ENCODE results near the gene ABI3.

Gene ABI3

DNA sequence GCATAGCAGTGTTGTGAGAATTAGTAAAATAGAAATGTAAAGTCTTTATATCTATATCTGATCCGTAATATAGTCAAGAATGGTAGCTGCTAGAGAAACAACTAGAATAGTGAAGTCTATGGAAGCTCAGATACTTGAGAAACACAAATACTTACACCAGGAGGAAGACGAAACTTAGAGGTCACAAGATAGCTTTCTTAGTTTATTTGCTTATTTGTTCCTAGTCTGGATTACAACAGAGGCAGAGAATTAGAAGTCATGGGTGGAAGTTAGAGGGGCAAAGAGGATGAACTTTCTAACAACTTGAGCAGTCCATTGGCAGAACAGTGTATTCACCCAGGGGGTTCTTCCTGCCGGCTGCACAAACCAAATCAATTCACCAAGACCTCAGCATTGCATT, 14.0 kb upstream of the ABI3 start:
- Histone ChIP-seq H3K27me3 (replicated peaks in 2 of 5; ENCODE audit: control insufficient read depth in 4 of 5, insufficient read depth in 5 of 5, low read length in 4 of 5) (no peaks in the 10 kb centered on the region), H3K4me1 (ENCODE audit: control extremely low read depth in 1 of 4, control insufficient read depth in 4 of 4, insufficient read depth in 4 of 4, low read length in 3 of 4) (peaks cover 0 to 23% (median 18%) of the 10 kb centered on the region in 4 experiments), H3K4me3 (ENCODE audit: control insufficient read depth in 1 of 7, extremely low read depth in 1 of 7, insufficient read depth in 4 of 7, low read depth in 2 of 7, low read length in 6 of 7) (no peak overlapping the region), H3K36me3 (ENCODE audit: control insufficient read depth in 4 of 4, insufficient read depth in 4 of 4, low read length in 3 of 4) (no peaks in the 10 kb centered on the region), H3K9me3 (ENCODE audit: control extremely low read depth in 1 of 5, control insufficient read depth in 4 of 5, insufficient read depth in 2 of 5, low read depth in 1 of 5, low read length in 4 of 5) (no peaks in the 10 kb centered on the region), H3K27ac (ENCODE audit: insufficient read depth in 1 of 2, low read depth in 1 of 2, low read length in 2 of 2, poor library complexity in 1 of 2, severe bottlenecking in 2 of 2) (no peak overlapping the region)
- no peak for DNase-seq
- ChIA-PET CTCF (interaction anchor here (1.1 to 2.6 kb wide), 2 partner anchors 13 to 94 kb away, joined by 3 to 7 read pairs; no protein-coding TSS in a partner anchor), POLR2A (no interaction called here)
- 100% methylated on average over 1 of the region's 3 CpGs for WGBS (ENCODE audit: insufficient coverage)

- CTCF ChIA-PET = interaction anchor here (1.0 to 2.8 kb wide), 2 partner anchors 25 to 28 kb away, joined by 3 to 12 read pairs; no protein-coding TSS in a partner anchor
- POLR2A ChIA-PET = no interaction called here
- H3K9me3 ChIP-seq (ENCODE audit: control extremely low read depth in 1 of 5, control insufficient read depth in 4 of 5, insufficient read depth in 2 of 5, low read depth in 1 of 5, low read length in 4 of 5) = no peaks in the 10 kb centered on the region
- no peaks in the 10 kb centered on the region for H3K27me3 ChIP-seq (replicated peaks in 2 of 5; ENCODE audit: control insufficient read depth in 4 of 5, insufficient read depth in 5 of 5, low read length in 4 of 5)
- 87% methylated on average over 3 of the region's 5 CpGs for WGBS (ENCODE audit: insufficient coverage)
- no peaks in the 10 kb centered on the region for H3K36me3 ChIP-seq (ENCODE audit: control insufficient read depth in 4 of 4, insufficient read depth in 4 of 4, low read length in 3 of 4)
- peaks cover 0 to 18% (median 12%) of the 10 kb centered on the region in 4 experiments for H3K4me1 ChIP-seq (ENCODE audit: control extremely low read depth in 1 of 4, control insufficient read depth in 4 of 4, insufficient read depth in 4 of 4, low read length in 3 of 4)
- H3K27ac ChIP-seq (ENCODE audit: insufficient read depth in 1 of 2, low read depth in 1 of 2, low read length in 2 of 2, poor library complexity in 1 of 2, severe bottlenecking in 2 of 2) = no peak overlapping the region
- H3K4me3 ChIP-seq (ENCODE audit: control insufficient read depth in 1 of 7, extremely low read depth in 1 of 7, insufficient read depth in 4 of 7, low read depth in 2 of 7, low read length in 6 of 7) = no peak overlapping the region
- DNase-seq = no peak
Observed at GRCh38 chr17:49197346-49197998, 13.0 kb upstream of the ABI3 start.

DNA sequence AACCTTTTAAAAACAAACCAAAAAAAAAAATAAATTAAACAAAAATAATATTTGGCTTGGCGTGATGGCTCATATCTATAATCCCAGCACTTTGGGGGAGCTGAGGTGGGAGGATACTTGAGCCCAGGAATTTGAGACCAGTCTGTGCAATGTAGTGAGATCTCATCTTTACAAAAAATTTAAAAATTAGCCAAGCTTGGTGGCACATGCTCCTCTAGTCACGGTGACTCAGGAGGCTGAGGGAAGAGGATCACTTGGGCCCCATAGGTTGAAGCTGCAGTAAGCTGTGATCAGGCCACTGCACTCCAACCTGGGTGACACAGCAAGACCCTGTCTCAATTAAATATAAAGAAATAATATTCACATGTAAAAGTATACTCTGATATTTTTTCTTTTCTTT, 12.3 kb upstream of the ABI3 start:
- WGBS (ENCODE audit: insufficient coverage) = no CpG with 5 or more reads among the region's 2 CpGs
- ChIA-PET CTCF (interaction anchor here (1.0 to 2.8 kb wide), 3 partner anchors 24 to 29 kb away, joined by 3 to 12 read pairs (median 9); no protein-coding TSS in a partner anchor), POLR2A (interaction anchor here (0.7 kb wide), 1 partner anchor 38 kb away, joined by 6 read pairs; no protein-coding TSS in a partner anchor)

DNA sequence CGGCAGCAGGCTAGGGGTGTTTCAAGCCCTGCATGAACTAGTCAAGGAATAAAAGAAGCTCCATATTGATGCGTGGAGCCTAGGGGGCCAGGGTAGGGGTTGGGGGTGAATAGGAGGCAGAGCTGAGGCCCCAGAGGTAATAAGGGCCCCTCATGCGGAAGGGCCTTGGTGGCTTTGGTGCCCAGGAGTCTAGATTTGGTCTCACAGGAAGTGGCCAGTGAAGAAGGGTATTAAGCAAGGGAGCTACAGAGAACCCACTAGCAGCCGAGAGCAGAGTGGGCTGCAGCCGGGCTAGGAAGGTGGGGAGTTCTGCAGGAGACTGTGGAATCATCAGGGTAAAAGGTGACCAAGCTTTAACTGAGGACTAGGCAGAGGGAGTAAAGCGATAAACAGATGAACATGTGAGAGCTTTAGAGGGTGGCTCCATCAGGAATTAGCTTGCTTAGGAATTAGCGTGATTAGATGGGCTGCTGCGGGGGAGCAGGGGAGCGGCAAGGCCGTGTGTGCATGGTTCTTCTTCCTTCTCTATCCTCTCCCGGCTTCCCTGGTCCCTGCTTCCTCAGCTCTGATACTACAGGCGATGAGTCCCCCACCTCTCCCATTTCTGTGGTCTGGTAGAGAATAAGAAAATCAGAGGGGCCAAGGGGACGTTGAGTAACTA, 10.0 kb upstream of the ABI3 start:
- DNase-seq = no peak
- no peaks in the 10 kb centered on the region for H3K27me3 ChIP-seq (replicated peaks in 2 of 5; ENCODE audit: control insufficient read depth in 4 of 5, insufficient read depth in 5 of 5, low read length in 4 of 5)
- H3K9me3 ChIP-seq (ENCODE audit: control extremely low read depth in 1 of 5, control insufficient read depth in 4 of 5, insufficient read depth in 2 of 5, low read depth in 1 of 5, low read length in 4 of 5) = no peaks in the 10 kb centered on the region
- H3K36me3 ChIP-seq (ENCODE audit: control insufficient read depth in 4 of 4, insufficient read depth in 4 of 4, low read length in 3 of 4) = no peaks in the 10 kb centered on the region
- H3K27ac ChIP-seq (ENCODE audit: insufficient read depth in 1 of 2, low read depth in 1 of 2, low read length in 2 of 2, poor library complexity in 1 of 2, severe bottlenecking in 2 of 2) = no peak overlapping the region
- peaks cover 0 to 2% (median 0%) of the 10 kb centered on the region in 4 experiments for H3K4me1 ChIP-seq (ENCODE audit: control extremely low read depth in 1 of 4, control insufficient read depth in 4 of 4, insufficient read depth in 4 of 4, low read length in 3 of 4)
- H3K4me3 ChIP-seq (ENCODE audit: control insufficient read depth in 1 of 7, extremely low read depth in 1 of 7, insufficient read depth in 4 of 7, low read depth in 2 of 7, low read length in 6 of 7) = no peak overlapping the region
- ChIA-PET POLR2A (no interaction called here), CTCF (interaction anchor here (0.6 to 2.8 kb wide), 5 partner anchors 9 to 208 kb away, joined by 3 to 12 read pairs (median 3); no protein-coding TSS in a partner anchor)
- WGBS (ENCODE audit: insufficient coverage) = 100% methylated on average over 8 of the region's 13 CpGs

More for the DNA sequence above, 12.3 kb upstream of the ABI3 start:
- peaks cover 0 to 15% (median 10%) of the 10 kb centered on the region in 4 experiments for H3K4me1 ChIP-seq (ENCODE audit: control extremely low read depth in 1 of 4, control insufficient read depth in 4 of 4, insufficient read depth in 4 of 4, low read length in 3 of 4)
- no peaks in the 10 kb centered on the region for H3K36me3 ChIP-seq (ENCODE audit: control insufficient read depth in 4 of 4, insufficient read depth in 4 of 4, low read length in 3 of 4)
- no peak overlapping the region for H3K4me3 ChIP-seq (ENCODE audit: control insufficient read depth in 1 of 7, extremely low read depth in 1 of 7, insufficient read depth in 4 of 7, low read depth in 2 of 7, low read length in 6 of 7)
- no peak overlapping the region for H3K27ac ChIP-seq (ENCODE audit: insufficient read depth in 1 of 2, low read depth in 1 of 2, low read length in 2 of 2, poor library complexity in 1 of 2, severe bottlenecking in 2 of 2)
- H3K9me3 ChIP-seq (ENCODE audit: control extremely low read depth in 1 of 5, control insufficient read depth in 4 of 5, insufficient read depth in 2 of 5, low read depth in 1 of 5, low read length in 4 of 5) = no peaks in the 10 kb centered on the region
- no peak for DNase-seq
- no peaks in the 10 kb centered on the region for H3K27me3 ChIP-seq (replicated peaks in 2 of 5; ENCODE audit: control insufficient read depth in 4 of 5, insufficient read depth in 5 of 5, low read length in 4 of 5)

DNA sequence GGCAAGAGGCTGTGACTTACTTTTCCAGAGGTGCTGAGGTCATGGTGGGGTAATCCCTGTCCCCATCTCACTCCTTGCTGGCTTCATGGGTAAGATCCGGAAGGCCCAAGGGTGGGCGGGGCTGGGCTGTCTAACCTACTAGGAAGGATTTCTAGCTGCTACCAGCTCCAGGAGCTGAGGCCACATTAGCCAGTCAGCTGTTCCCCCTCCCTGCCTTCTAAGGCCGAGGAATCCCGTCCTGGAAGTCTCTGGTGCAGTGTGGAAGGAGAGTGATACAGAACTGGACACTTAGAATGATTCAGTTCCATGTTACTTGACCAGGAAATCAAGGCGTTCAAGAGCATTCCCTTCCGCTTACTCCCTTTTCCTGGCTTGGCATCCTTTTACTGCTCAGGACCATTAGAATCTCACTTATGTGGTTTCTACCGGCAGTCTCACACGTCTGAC, 9.0 kb upstream of the ABI3 start:
- WGBS (ENCODE audit: insufficient coverage) = 96% methylated on average over 7 of the region's 8 CpGs
- Histone ChIP-seq H3K9me3 (ENCODE audit: control extremely low read depth in 1 of 5, control insufficient read depth in 4 of 5, insufficient read depth in 2 of 5, low read depth in 1 of 5, low read length in 4 of 5) (no peaks in the 10 kb centered on the region), H3K4me3 (ENCODE audit: control insufficient read depth in 1 of 7, extremely low read depth in 1 of 7, insufficient read depth in 4 of 7, low read depth in 2 of 7, low read length in 6 of 7) (no peak overlapping the region), H3K4me1 (ENCODE audit: control extremely low read depth in 1 of 4, control insufficient read depth in 4 of 4, insufficient read depth in 4 of 4, low read length in 3 of 4) (peaks cover 0 to 2% (median 0%) of the 10 kb centered on the region in 4 experiments), H3K27me3 (replicated peaks in 2 of 5; ENCODE audit: control insufficient read depth in 4 of 5, insufficient read depth in 5 of 5, low read length in 4 of 5) (no peaks in the 10 kb centered on the region), H3K27ac (ENCODE audit: insufficient read depth in 1 of 2, low read depth in 1 of 2, low read length in 2 of 2, poor library complexity in 1 of 2, severe bottlenecking in 2 of 2) (no peak overlapping the region), H3K36me3 (ENCODE audit: control insufficient read depth in 4 of 4, insufficient read depth in 4 of 4, low read length in 3 of 4) (no peaks in the 10 kb centered on the region)
- DNase-seq = no peak
- POLR2A ChIA-PET = no interaction called here
- CTCF ChIA-PET = interaction anchor here (1.5 to 1.7 kb wide), 2 partner anchors 11 to 207 kb away, joined by 3 to 5 read pairs; no protein-coding TSS in a partner anchor

DNA sequence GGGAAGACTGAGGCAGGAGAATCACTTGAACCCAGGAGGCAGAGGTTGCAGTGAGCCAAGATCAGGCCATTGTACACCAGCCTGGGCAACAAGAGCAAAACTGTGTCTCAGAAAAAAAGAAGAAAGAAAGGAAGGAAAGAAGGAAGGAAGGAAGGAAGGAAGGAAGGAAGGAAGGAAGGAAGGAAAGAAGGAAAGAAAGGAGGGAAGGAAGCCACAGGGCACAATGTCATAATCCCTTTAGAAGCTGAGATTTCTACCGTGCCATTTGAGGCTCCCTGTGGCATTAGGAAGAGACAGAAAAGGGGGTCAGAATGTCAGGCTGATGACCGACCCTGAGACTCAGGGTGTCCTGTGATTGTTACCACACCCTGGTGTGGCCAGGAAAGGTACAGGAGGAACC, 6.7 kb upstream of the ABI3 start:
- Histone ChIP-seq H3K36me3 (ENCODE audit: control insufficient read depth in 4 of 4, insufficient read depth in 4 of 4, low read length in 3 of 4) (no peaks in the 10 kb centered on the region), H3K9me3 (ENCODE audit: control extremely low read depth in 1 of 5, control insufficient read depth in 4 of 5, insufficient read depth in 2 of 5, low read depth in 1 of 5, low read length in 4 of 5) (no peaks in the 10 kb centered on the region), H3K27ac (ENCODE audit: insufficient read depth in 1 of 2, low read depth in 1 of 2, low read length in 2 of 2, poor library complexity in 1 of 2, severe bottlenecking in 2 of 2) (no peak overlapping the region), H3K4me3 (ENCODE audit: control insufficient read depth in 1 of 7, extremely low read depth in 1 of 7, insufficient read depth in 4 of 7, low read depth in 2 of 7, low read length in 6 of 7) (no peak overlapping the region), H3K27me3 (replicated peaks in 2 of 5; ENCODE audit: control insufficient read depth in 4 of 5, insufficient read depth in 5 of 5, low read length in 4 of 5) (no peaks in the 10 kb centered on the region), H3K4me1 (ENCODE audit: control extremely low read depth in 1 of 4, control insufficient read depth in 4 of 4, insufficient read depth in 4 of 4, low read length in 3 of 4) (peaks cover 0 to 7% (median 0%) of the 10 kb centered on the region in 4 experiments)
- no peak for DNase-seq
- 89% methylated on average over 1 of the region's 2 CpGs for WGBS (ENCODE audit: insufficient coverage)
- POLR2A ChIA-PET = no interaction called here
- CTCF ChIA-PET = no interaction called here

GRCh38 chr17:49204516-49204915, 6.0 kb upstream of the ABI3 start:
- WGBS (ENCODE audit: insufficient coverage) = 100% methylated on average over 2 of the region's 2 CpGs
- Histone ChIP-seq H3K9me3 (ENCODE audit: control extremely low read depth in 1 of 5, control insufficient read depth in 4 of 5, insufficient read depth in 2 of 5, low read depth in 1 of 5, low read length in 4 of 5) (no peaks in the 10 kb centered on the region), H3K4me3 (ENCODE audit: control insufficient read depth in 1 of 7, extremely low read depth in 1 of 7, insufficient read depth in 4 of 7, low read depth in 2 of 7, low read length in 6 of 7) (no peak overlapping the region), H3K36me3 (ENCODE audit: control insufficient read depth in 4 of 4, insufficient read depth in 4 of 4, low read length in 3 of 4) (no peaks in the 10 kb centered on the region), H3K27ac (ENCODE audit: insufficient read depth in 1 of 2, low read depth in 1 of 2, low read length in 2 of 2, poor library complexity in 1 of 2, severe bottlenecking in 2 of 2) (no peak overlapping the region), H3K27me3 (replicated peaks in 2 of 5; ENCODE audit: control insufficient read depth in 4 of 5, insufficient read depth in 5 of 5, low read length in 4 of 5) (no peaks in the 10 kb centered on the region), H3K4me1 (ENCODE audit: control extremely low read depth in 1 of 4, control insufficient read depth in 4 of 4, insufficient read depth in 4 of 4, low read length in 3 of 4) (peaks cover 0 to 14% (median 4%) of the 10 kb centered on the region in 4 experiments)
- POLR2A ChIA-PET = no interaction called here
- DNase-seq = no peak
- CTCF ChIA-PET = interaction anchor here (0.9 to 1.2 kb wide), 2 partner anchors 10 to 24 kb away, joined by 3 to 5 read pairs; no protein-coding TSS in a partner anchor

Measured in common myeloid progenitor, CD34-positive (primary cell).